Liver (tissue), 9 donors: ENCODE measurements around the gene PITHD1. TPM values are rescaled to one million over a fixed set of nuclear protein-coding genes. Genes with fewer than 3 reads are reported as not detected.
A peak's percentile ranks its signal among the peaks of the same experiment; 100 is the strongest.

Experiments
- DNase-seq: peaks from one replicate; pipeline ENCODE4 v3.0.0-alpha.2; 2017; ENCODE audit warnings: low spot score
- H3K27ac ChIP-seq, 2 donors: one replicate each; pipeline ENCODE4 v1.7.0; 2013; ENCODE audit warnings: inconsistent platforms in 2 of 2, low read length in 2 of 2, control low read depth in 1 of 2, low read depth in 1 of 2, mild to moderate bottlenecking in 1 of 2
- H3K27me3 ChIP-seq, 4 donors: one replicate each; pipeline versions ENCODE4 v1.6.1 to v1.7.0; 2013; ENCODE audit warnings: low read length in 3 of 4, inconsistent platforms in 1 of 4, mild to moderate bottlenecking in 1 of 4, moderate library complexity in 1 of 4; ENCODE audit not compliant: control insufficient read depth in 4 of 4, insufficient read depth in 4 of 4
- H3K36me3 ChIP-seq, 4 donors: one replicate each; pipeline versions ENCODE4 v1.6.1 to v1.7.0; 2013; ENCODE audit warnings: low read length in 3 of 4, mild to moderate bottlenecking in 3 of 4, low read depth in 1 of 4, moderate library complexity in 1 of 4; ENCODE audit not compliant: control insufficient read depth in 4 of 4, insufficient read depth in 3 of 4
- H3K4me1 ChIP-seq, 4 donors: one replicate each; pipeline versions ENCODE4 v1.6.1 to v1.7.0; 2013; ENCODE audit warnings: low read length in 3 of 4, mild to moderate bottlenecking in 3 of 4, moderate library complexity in 1 of 4; ENCODE audit not compliant: control insufficient read depth in 4 of 4, insufficient read depth in 4 of 4
- H3K4me3 ChIP-seq, 3 donors: one replicate each; pipeline versions ENCODE4 v1.6.1 to v1.7.0; 2013; ENCODE audit warnings: low read length in 3 of 3, control low read depth in 1 of 3, low read depth in 1 of 3, mild to moderate bottlenecking in 1 of 3
- H3K9ac ChIP-seq, 2 donors: one replicate each; pipeline ENCODE4 v1.7.0; 2013; ENCODE audit warnings: low read length in 2 of 2, mild to moderate bottlenecking in 2 of 2, moderate library complexity in 2 of 2, control low read depth in 1 of 2, low read depth in 1 of 2
- H3K9me3 ChIP-seq, 4 donors: one replicate each; pipeline versions ENCODE4 v1.6.1 to v1.7.0; 2013; ENCODE audit warnings: low read length in 3 of 4; ENCODE audit not compliant: control insufficient read depth in 4 of 4
- EGR1 ChIP-seq, 2 donors: IDR thresholded peaks; 2 replicates each; pipeline ENCODE4 v1.6.1; 2016 to 2018; ENCODE audit warnings: antibody characterized with exemption in 2 of 2, low read depth in 2 of 2
- FOXA1 ChIP-seq: IDR thresholded peaks from 2 replicates; pipeline ENCODE4 v1.6.1; 2016; ENCODE audit warnings: antibody characterized with exemption
- FOXA2 ChIP-seq: IDR thresholded peaks from 2 replicates; pipeline ENCODE4 v1.6.1; 2016; ENCODE audit warnings: antibody characterized with exemption
- GABPA ChIP-seq, 2 donors: IDR thresholded peaks in 1 of 2; conservative IDR thresholded peaks in 1 of 2; 2 replicates each; pipeline ENCODE4 v1.6.1; 2016; ENCODE audit warnings: antibody characterized with exemption in 2 of 2, mild to moderate bottlenecking in 1 of 2, moderate library complexity in 1 of 2
- HNF4A ChIP-seq, 2 donors: conservative IDR thresholded peaks; 2 replicates each; pipeline ENCODE4 v1.6.1; 2016; ENCODE audit warnings: antibody characterized with exemption in 2 of 2, mild to moderate bottlenecking in 2 of 2
- HNF4G ChIP-seq: IDR thresholded peaks from 2 replicates; pipeline ENCODE4 v1.6.1; 2016; ENCODE audit warnings: antibody characterized with exemption
- JUND ChIP-seq, 2 donors: IDR thresholded peaks; 2 replicates each; pipeline ENCODE4 v1.6.1; 2016; ENCODE audit warnings: antibody characterized with exemption in 2 of 2
- MAX ChIP-seq: IDR thresholded peaks from 2 replicates; pipeline ENCODE4 v1.6.1; 2016; ENCODE audit warnings: antibody characterized with exemption
- NR2F2 ChIP-seq: IDR thresholded peaks from 2 replicates; pipeline ENCODE4 v1.6.1; 2016; ENCODE audit warnings: antibody characterized with exemption
- RAD21 ChIP-seq, 2 donors: IDR thresholded peaks; 2 replicates each; pipeline ENCODE4 v1.6.1; 2016; ENCODE audit warnings: antibody characterized with exemption in 2 of 2, mild to moderate bottlenecking in 2 of 2
- RXRA ChIP-seq, 2 donors: IDR thresholded peaks; 2 replicates each; pipeline ENCODE4 v1.6.1; 2017 to 2018; ENCODE audit warnings: antibody characterized with exemption in 2 of 2, mild to moderate bottlenecking in 1 of 2
- SP1 ChIP-seq: IDR thresholded peaks from 2 replicates; pipeline ENCODE4 v1.6.1; 2018; ENCODE audit warnings: antibody characterized with exemption, mild to moderate bottlenecking
- TAF1 ChIP-seq: conservative IDR thresholded peaks from 2 replicates; pipeline ENCODE4 v1.6.1; 2016; ENCODE audit warnings: antibody characterized with exemption, mild to moderate bottlenecking
- YY1 ChIP-seq: IDR thresholded peaks from 2 replicates; pipeline ENCODE4 v1.6.1; 2016; ENCODE audit warnings: antibody characterized with exemption, mild to moderate bottlenecking
- ZBTB33 ChIP-seq: IDR thresholded peaks from 2 replicates; pipeline ENCODE4 v1.6.1; 2016; ENCODE audit warnings: antibody characterized with exemption
- WGBS: extraction: QIAGEN DNeasy Blood & Tissue Kit; methylation state at CpG from one replicate; pipeline ENCODE4 v1.1.7; 2013; 5-methylcytosine and 5-hydroxymethylcytosine counted together
- polyA plus RNA-seq, 2 donors: library from polyadenylated mRNA; stranded (reverse) in 1 of 2; unstranded in 1 of 2; fragments of 200-250 nt in 1 of 2; fragments of >200 nt in 1 of 2; fragmentation: Nextera tagmentation in 1 of 2; extraction: Ambion mirVana in 1 of 2; gene quantifications; one replicate each; pipeline versions ENCODE4 v1.2.1 to v1.2.3, GENCODE V29; 2013 to 2015
- total RNA-seq, 2 donors: library from RNA; depleted of rRNA; stranded (reverse); fragments of >200 nt; gene quantifications; one replicate each; pipeline ENCODE4 v1.2.3, GENCODE V29; 2014
- TF ChIP-seq, protein P1 (sequence below): fragments of 150-350 bp; IDR thresholded peaks from 2 replicates; pipeline ENCODE4 v1.5.1; 2017; ENCODE audit warnings: improper control_type of control experiment, low read depth, low read length; ENCODE audit not compliant: missing input control
- TF ChIP-seq, protein P2 (sequence below): IDR thresholded peaks from 2 replicates; pipeline ENCODE4 v1.6.1; 2016; ENCODE audit warnings: antibody characterized with exemption
- TF ChIP-seq, protein P3 (sequence below): IDR thresholded peaks from 2 replicates; pipeline ENCODE4 v1.6.1; 2016; ENCODE audit warnings: antibody characterized with exemption, mild to moderate bottlenecking
- donor health status: healthy.
- donor health status: healthy.
- donor health status: healthy.
- donor health status: healthy.
- donor health status: healthy.

Gene PITHD1
- total and polyA plus RNA-seq, 4 donors: 17.1 to 86.4 (median 24.8) TPM

DNA sequence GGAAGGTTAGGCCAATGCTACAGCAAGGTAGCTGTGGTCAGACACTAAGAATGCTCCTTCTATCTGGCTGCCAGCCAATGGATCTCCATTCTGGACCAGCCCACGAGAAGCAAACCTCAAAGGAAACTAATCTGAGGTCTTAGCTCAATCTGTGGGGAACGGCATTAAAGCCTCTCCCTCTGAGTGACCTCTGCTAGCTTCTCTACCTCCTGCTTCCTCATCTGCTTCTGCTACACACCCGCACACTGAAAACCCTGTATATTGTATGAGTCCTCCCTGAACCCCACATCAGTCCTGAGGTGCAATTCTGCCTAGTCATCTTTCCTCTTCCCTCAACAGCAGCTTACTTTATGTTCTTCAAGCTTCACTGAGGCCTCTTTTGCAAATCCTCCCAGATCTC, 29.2 kb downstream of the PITHD1 start:
- H3K27ac ChIP-seq: no peak overlapping the region
- peaks cover 0 to 36% (median 28%) of the 10 kb centered on the region in 4 donors for H3K4me1 ChIP-seq
- H3K36me3 ChIP-seq: peaks cover 0 to 34% (median 17%) of the 10 kb centered on the region in 4 donors
- DNase-seq: no peak
- no peaks in the 10 kb centered on the region for H3K9me3 ChIP-seq
- no peak overlapping the region for H3K4me3 ChIP-seq
- WGBS: 81% methylated on average over 3 of the region's 3 CpGs
- H3K27me3 ChIP-seq: no peaks in the 10 kb centered on the region
- TF ChIP-seq NR2F2 (no peak), RXRA (IDR thresholded peaks at IDR 0.05) (no peak), HNF4G (no peak), HNF4A (conservative IDR thresholded peaks at IDR 0.05) (no peak), EGR1 (IDR thresholded peaks at IDR 0.05; ENCODE audit: low read depth in 2 of 2) (no peak), GABPA (IDR thresholded peaks at IDR 0.05 in 1 of 2, conservative IDR thresholded peaks at IDR 0.05 in 1 of 2) (no peak), JUND (IDR thresholded peaks at IDR 0.05) (no peak), FOXA1 (no peak), RAD21 (IDR thresholded peaks at IDR 0.05) (no peak), YY1 (no peak), MAX (no peak), TAF1 (no peak), ZBTB33 (no peak)
- TF ChIP-seq, protein P1, sequence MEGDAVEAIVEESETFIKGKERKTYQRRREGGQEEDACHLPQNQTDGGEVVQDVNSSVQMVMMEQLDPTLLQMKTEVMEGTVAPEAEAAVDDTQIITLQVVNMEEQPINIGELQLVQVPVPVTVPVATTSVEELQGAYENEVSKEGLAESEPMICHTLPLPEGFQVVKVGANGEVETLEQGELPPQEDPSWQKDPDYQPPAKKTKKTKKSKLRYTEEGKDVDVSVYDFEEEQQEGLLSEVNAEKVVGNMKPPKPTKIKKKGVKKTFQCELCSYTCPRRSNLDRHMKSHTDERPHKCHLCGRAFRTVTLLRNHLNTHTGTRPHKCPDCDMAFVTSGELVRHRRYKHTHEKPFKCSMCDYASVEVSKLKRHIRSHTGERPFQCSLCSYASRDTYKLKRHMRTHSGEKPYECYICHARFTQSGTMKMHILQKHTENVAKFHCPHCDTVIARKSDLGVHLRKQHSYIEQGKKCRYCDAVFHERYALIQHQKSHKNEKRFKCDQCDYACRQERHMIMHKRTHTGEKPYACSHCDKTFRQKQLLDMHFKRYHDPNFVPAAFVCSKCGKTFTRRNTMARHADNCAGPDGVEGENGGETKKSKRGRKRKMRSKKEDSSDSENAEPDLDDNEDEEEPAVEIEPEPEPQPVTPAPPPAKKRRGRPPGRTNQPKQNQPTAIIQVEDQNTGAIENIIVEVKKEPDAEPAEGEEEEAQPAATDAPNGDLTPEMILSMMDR: no peak
- TF ChIP-seq, protein P2, sequence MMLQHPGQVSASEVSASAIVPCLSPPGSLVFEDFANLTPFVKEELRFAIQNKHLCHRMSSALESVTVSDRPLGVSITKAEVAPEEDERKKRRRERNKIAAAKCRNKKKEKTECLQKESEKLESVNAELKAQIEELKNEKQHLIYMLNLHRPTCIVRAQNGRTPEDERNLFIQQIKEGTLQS: no peak
- TF ChIP-seq, protein P3, sequence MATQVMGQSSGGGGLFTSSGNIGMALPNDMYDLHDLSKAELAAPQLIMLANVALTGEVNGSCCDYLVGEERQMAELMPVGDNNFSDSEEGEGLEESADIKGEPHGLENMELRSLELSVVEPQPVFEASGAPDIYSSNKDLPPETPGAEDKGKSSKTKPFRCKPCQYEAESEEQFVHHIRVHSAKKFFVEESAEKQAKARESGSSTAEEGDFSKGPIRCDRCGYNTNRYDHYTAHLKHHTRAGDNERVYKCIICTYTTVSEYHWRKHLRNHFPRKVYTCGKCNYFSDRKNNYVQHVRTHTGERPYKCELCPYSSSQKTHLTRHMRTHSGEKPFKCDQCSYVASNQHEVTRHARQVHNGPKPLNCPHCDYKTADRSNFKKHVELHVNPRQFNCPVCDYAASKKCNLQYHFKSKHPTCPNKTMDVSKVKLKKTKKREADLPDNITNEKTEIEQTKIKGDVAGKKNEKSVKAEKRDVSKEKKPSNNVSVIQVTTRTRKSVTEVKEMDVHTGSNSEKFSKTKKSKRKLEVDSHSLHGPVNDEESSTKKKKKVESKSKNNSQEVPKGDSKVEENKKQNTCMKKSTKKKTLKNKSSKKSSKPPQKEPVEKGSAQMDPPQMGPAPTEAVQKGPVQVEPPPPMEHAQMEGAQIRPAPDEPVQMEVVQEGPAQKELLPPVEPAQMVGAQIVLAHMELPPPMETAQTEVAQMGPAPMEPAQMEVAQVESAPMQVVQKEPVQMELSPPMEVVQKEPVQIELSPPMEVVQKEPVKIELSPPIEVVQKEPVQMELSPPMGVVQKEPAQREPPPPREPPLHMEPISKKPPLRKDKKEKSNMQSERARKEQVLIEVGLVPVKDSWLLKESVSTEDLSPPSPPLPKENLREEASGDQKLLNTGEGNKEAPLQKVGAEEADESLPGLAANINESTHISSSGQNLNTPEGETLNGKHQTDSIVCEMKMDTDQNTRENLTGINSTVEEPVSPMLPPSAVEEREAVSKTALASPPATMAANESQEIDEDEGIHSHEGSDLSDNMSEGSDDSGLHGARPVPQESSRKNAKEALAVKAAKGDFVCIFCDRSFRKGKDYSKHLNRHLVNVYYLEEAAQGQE: no peak
- no peak overlapping the region for H3K9ac ChIP-seq

DNA sequence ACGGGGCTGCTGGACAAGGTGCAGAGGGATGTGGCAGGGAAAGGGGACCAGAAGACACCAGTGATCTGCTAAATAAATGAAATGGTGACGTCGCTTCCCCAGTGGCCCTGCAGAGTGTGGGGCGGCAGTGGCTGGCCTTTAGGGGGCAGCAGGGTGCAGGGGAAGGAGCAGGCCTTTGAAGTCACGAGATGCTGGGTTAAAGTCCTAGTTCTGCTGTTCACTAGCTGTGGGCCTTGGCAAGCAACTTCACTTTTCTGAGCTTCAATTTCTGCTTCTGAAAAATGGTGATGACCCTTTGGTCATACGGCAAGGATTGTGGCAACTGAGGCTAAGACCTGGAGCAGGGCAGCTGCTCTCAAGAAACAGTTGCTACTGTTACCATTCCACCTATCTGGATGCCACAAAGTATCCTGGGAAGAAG, 31.5 kb downstream of the PITHD1 start:
- DNase-seq: peak; percentile 88
- Histone ChIP-seq H3K36me3 (peaks cover 4 to 38% (median 25%) of the 10 kb centered on the region in 4 donors), H3K4me1 (peaks cover 0 to 25% (median 20%) of the 10 kb centered on the region in 4 donors), H3K4me3 (no peak overlapping the region), H3K9me3 (no peaks in the 10 kb centered on the region), H3K9ac (no peak overlapping the region), H3K27ac (peak overlapping the region; percentile 10 to 66), H3K27me3 (no peaks in the 10 kb centered on the region)
- 20% methylated on average over 6 of the region's 6 CpGs for WGBS
- TF ChIP-seq RAD21 (IDR thresholded peaks at IDR 0.05) (peak; percentile 90 to 97), EGR1 (IDR thresholded peaks at IDR 0.05; ENCODE audit: low read depth in 2 of 2) (no peak), MAX (no peak), NR2F2 (peak; percentile 57), YY1 (peak; percentile 52), JUND (IDR thresholded peaks at IDR 0.05) (peak; percentile 48 to 59), GABPA (IDR thresholded peaks at IDR 0.05 in 1 of 2, conservative IDR thresholded peaks at IDR 0.05 in 1 of 2) (no peak), SP1 (peak; percentile 70), ZBTB33 (no peak), FOXA2 (peak; percentile 15)
- TF ChIP-seq, protein P1: peak; percentile 93
- TF ChIP-seq, protein P2: no peak
